ENCODE data around the gene IL11RA. TPM values are rescaled to one million over a fixed set of nuclear protein-coding genes. Genes with fewer than 3 reads are reported as not detected.

Gene IL11RA
- total RNA-seq, 1 donor from 2014 or later, result 32.9 TPM

DNA sequence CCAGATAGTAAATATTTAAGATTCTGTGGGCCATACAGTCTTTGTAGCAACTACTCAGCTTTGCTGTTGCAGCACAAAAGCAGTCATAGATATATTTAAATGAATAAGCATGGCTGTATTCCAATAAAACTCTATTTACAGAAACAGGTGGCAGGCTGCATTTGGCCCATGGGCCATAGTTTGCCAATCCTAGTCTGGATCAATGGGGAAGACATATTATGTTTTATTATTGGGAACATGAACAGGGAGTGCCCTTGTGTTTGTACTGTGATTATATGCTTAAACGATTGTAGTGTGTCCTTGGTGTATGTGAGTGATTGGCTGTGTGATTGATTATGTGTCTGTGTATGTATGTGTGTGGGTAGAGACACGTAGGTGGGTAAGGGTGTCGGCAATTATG, 22.5 kb downstream of the IL11RA start:
- no peak overlapping the region for H3K4me3 Mint-ChIP-seq (ENCODE audit: unreplicated experiment)
- no peaks in the 10 kb centered on the region for H3K27me3 Mint-ChIP-seq (ENCODE audit: low read depth)
- no peak overlapping the region for H3K27ac Mint-ChIP-seq (ENCODE audit: unreplicated experiment)
- H3K4me1 Mint-ChIP-seq (ENCODE audit: low read depth), result no peaks in the 10 kb centered on the region
- no peak for TF ChIP-seq CTCF (IDR thresholded peaks at IDR 0.05)
- peaks cover 2% of the 10 kb centered on the region for H3K9me3 Mint-ChIP-seq (ENCODE audit: low read depth)
- H3K36me3 Mint-ChIP-seq (ENCODE audit: low read depth), result no peaks in the 10 kb centered on the region
- DNase-seq (ENCODE audit: low spot score), result no peak

DNA sequence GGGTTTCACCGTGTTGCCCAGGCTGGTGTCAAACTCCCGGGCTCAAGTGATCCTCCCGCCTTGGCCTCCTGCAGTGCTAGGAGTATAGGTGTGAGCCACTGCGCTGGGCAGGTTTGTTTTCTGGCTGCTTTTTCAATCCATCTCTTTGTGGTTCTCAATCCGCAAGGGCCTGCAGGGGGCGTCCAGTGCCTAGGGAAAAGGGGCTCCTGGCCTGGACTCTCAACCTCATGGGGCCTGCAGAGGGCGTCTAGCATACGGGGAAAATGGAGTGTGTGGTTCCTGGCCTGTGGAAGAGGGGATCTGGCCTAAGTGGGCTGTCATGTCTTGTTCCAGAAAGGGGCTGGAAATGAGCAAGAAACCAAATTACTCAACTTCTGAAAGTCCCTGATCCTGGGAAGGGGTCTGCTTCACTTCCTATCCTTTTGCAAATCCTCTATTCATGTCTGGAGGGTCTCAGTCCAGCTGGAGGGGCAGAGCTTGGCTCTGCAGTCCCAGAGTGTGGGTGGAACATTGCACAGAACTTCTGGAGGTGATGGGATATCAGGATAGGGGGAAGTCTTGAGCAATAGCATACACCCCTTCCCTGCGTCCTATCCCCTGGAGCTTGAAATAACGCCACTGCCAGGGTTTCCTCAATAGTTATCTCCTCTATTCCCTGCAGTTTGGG, 23.2 kb downstream of the IL11RA start:
- peaks cover 2% of the 10 kb centered on the region for H3K9me3 Mint-ChIP-seq (ENCODE audit: low read depth)
- no peak for DNase-seq (ENCODE audit: low spot score)
- no peaks in the 10 kb centered on the region for H3K27me3 Mint-ChIP-seq (ENCODE audit: low read depth)
- H3K4me3 Mint-ChIP-seq (ENCODE audit: unreplicated experiment), result no peak overlapping the region
- H3K27ac Mint-ChIP-seq (ENCODE audit: unreplicated experiment), result no peak overlapping the region
- H3K4me1 Mint-ChIP-seq (ENCODE audit: low read depth), result no peaks in the 10 kb centered on the region
- no peaks in the 10 kb centered on the region for H3K36me3 Mint-ChIP-seq (ENCODE audit: low read depth)
- peak; percentile 76 for TF ChIP-seq CTCF (IDR thresholded peaks at IDR 0.05)

DNA sequence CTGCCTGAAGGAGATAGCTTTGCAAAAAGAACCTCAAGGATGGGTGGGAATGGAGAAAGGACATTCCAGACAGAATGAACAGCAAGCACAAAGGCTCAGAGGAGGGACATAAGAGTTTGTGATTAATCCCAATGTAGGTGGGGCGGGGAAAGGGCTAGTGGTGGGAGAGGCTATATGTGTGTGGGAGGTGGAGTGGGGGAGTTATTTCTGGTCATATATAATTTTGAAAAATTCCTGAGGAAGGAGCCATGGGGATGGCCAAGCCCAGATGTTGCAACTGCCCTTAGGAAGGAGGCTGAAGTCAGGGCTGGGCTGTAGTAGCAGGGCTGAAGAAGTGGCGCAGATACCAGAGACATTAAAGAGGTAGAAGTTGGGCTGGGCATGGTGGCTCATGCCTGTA, 23.9 kb downstream of the IL11RA start:
- no peak for DNase-seq (ENCODE audit: low spot score)
- no peak for TF ChIP-seq CTCF (IDR thresholded peaks at IDR 0.05)
- H3K4me1 Mint-ChIP-seq (ENCODE audit: low read depth), result no peaks in the 10 kb centered on the region
- no peak overlapping the region for H3K4me3 Mint-ChIP-seq (ENCODE audit: unreplicated experiment)
- H3K36me3 Mint-ChIP-seq (ENCODE audit: low read depth), result peaks cover 2% of the 10 kb centered on the region
- H3K9me3 Mint-ChIP-seq (ENCODE audit: low read depth), result peaks cover 2% of the 10 kb centered on the region
- H3K27me3 Mint-ChIP-seq (ENCODE audit: low read depth), result no peaks in the 10 kb centered on the region
- no peak overlapping the region for H3K27ac Mint-ChIP-seq (ENCODE audit: unreplicated experiment)

- Mint-ChIP-seq H3K36me3 (ENCODE audit: low read depth) (peaks cover 12% of the 10 kb centered on the region), H3K4me1 (ENCODE audit: low read depth) (no peaks in the 10 kb centered on the region), H3K4me3 (ENCODE audit: unreplicated experiment) (no peak overlapping the region), H3K27ac (ENCODE audit: unreplicated experiment) (no peak overlapping the region), H3K27me3 (ENCODE audit: low read depth) (no peaks in the 10 kb centered on the region), H3K9me3 (ENCODE audit: low read depth) (no peaks in the 10 kb centered on the region)
- no peak for TF ChIP-seq CTCF (IDR thresholded peaks at IDR 0.05)
- peak; percentile 1 for DNase-seq (ENCODE audit: low spot score)
These were observed 32.2 kb downstream of the IL11RA start for GRCh38 chr9:34684145-34684544.

DNA sequence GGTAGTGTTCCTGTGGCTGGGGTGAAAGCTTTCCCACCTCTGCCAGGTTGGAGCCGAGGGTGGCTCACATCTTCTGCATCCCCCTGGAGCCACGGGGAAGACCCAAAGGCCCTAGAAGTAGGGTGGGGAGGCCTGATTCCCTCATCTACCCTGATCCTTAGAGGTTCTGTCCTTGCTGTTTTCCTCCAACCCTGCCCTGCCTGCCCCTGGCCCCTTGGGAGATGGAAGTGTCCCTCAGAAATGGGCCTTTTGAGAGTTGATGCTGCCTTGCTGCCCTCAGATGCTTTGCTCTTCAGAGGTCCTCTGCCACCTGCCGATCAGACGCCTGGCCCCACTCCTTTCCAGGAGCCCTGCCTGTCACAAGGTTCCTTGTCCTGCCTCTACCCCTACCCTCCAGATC, 32.8 kb downstream of the IL11RA start:
- no peak for TF ChIP-seq CTCF (IDR thresholded peaks at IDR 0.05)
- no peak overlapping the region for H3K27ac Mint-ChIP-seq (ENCODE audit: unreplicated experiment)
- H3K4me3 Mint-ChIP-seq (ENCODE audit: unreplicated experiment), result no peak overlapping the region
- DNase-seq (ENCODE audit: low spot score), result peak; percentile 57
- H3K9me3 Mint-ChIP-seq (ENCODE audit: low read depth), result no peaks in the 10 kb centered on the region
- peaks cover 12% of the 10 kb centered on the region for H3K36me3 Mint-ChIP-seq (ENCODE audit: low read depth)
- H3K27me3 Mint-ChIP-seq (ENCODE audit: low read depth), result no peaks in the 10 kb centered on the region
- H3K4me1 Mint-ChIP-seq (ENCODE audit: low read depth), result no peaks in the 10 kb centered on the region

All from chondrocyte (in vitro differentiated cells).